ENCODE measurements around the gene TNF.
A peak's percentile ranks its signal among the peaks of the same experiment; 100 is the strongest.

The TNF gene

DNA sequence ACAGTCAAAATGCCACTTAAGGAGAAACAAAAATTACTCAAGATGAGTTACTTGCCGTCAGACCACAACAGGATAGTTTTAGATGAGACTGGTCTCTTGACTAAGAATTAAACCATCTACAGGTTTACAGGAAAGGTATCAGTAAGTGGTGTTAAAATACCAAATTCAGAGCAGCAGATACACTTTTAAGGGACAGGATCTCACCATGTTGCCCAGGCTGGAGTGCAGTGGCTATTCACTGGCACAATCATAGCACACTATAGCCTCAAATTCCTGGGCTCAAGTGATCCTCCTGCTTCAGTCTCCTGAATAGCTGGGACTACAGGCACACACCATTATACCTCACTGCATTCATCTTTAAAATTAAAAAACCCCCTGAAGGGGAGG, 41.9 kb upstream of the TNF start:
- no peaks in the 10 kb centered on the region for H3K4me1 ChIP-seq (ENCODE audit: control insufficient read depth in 2 of 2, insufficient read depth in 2 of 2, low read length in 2 of 2)

DNA sequence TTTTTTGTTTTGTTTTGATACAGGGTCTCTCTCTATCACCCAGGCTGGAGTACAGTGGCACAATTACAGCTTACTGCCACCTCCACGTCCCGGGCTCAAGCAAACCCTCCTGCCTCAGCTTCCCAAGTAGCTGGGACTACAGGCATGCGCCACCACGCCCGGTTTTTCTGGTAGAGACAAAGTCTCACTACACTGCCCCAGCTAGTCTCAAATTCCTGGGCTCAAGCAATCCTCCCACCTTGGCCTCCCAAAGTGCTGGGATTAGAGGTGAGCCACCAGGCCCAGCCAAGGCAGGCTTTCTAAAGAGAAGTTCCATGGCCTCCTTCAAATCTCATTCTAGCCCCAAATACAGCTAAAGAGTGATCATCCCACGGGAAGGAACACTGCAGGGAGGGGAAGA, 41.4 kb upstream of the TNF start:
- H3K27me3 ChIP-seq (ENCODE audit: control insufficient read depth in 2 of 2, insufficient read depth in 2 of 2, low read length in 2 of 2), result no peaks in the 10 kb centered on the region
- no peak overlapping the region for H3K9ac ChIP-seq (ENCODE audit: low read depth in 1 of 2, low read length in 2 of 2)
- H3K4me1 ChIP-seq (ENCODE audit: control insufficient read depth in 2 of 2, insufficient read depth in 2 of 2, low read length in 2 of 2), result peaks cover under 1 to 3% of the 10 kb centered on the region in 2 donors
- H3K9me3 ChIP-seq (ENCODE audit: control insufficient read depth in 2 of 2, low read length in 2 of 2), result no peaks in the 10 kb centered on the region
- H3K27ac ChIP-seq (ENCODE audit: low read depth in 2 of 2, low read length in 2 of 2), result no peak overlapping the region
- H3K36me3 ChIP-seq (ENCODE audit: control insufficient read depth in 2 of 2, insufficient read depth in 2 of 2, low read length in 2 of 2), result peaks cover 76 to 82% of the 10 kb centered on the region in 2 donors
- no peak overlapping the region for H3K4me3 ChIP-seq (ENCODE audit: low read length in 2 of 2)

More for the DNA sequence above, 41.9 kb upstream of the TNF start:
- peaks cover 71 to 76% of the 10 kb centered on the region in 2 donors for H3K36me3 ChIP-seq (ENCODE audit: control insufficient read depth in 2 of 2, insufficient read depth in 2 of 2, low read length in 2 of 2)
- no peak overlapping the region for H3K4me3 ChIP-seq (ENCODE audit: low read length in 2 of 2)
- no peaks in the 10 kb centered on the region for H3K9me3 ChIP-seq (ENCODE audit: control insufficient read depth in 2 of 2, low read length in 2 of 2)
- no peak overlapping the region for H3K27ac ChIP-seq (ENCODE audit: low read depth in 2 of 2, low read length in 2 of 2)
- H3K27me3 ChIP-seq (ENCODE audit: control insufficient read depth in 2 of 2, insufficient read depth in 2 of 2, low read length in 2 of 2), result no peaks in the 10 kb centered on the region
- no peak overlapping the region for H3K9ac ChIP-seq (ENCODE audit: low read depth in 1 of 2, low read length in 2 of 2)

DNA sequence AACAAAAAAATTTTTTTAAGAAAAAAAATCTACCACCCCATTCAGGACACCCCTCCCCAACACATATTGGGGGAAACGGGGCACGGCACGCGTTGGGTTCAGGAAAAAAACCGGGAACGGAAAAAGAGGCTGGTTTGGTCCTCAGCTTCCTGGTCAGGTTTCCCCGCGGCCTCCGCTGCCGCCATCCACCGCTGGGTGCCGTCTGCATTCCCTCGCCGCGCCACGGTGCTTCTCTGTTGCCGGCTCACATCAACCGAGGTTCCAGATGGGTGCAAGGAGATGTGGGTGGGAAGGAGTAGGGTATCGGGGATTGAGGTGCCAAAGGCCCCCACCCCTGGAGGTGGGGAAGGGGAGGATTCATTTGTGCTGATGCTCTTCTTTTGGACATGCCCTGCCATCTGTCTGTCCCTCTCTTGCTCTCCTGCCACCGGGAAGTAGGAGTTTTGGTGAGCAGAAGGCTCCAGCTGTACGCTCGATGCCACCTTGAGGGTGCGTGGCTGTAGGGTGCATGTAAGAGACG, 40.8 kb upstream of the TNF start:
- Histone ChIP-seq H3K27ac (ENCODE audit: low read depth in 2 of 2, low read length in 2 of 2) (no peak overlapping the region), H3K9me3 (ENCODE audit: control insufficient read depth in 2 of 2, low read length in 2 of 2) (no peaks in the 10 kb centered on the region), H3K36me3 (ENCODE audit: control insufficient read depth in 2 of 2, insufficient read depth in 2 of 2, low read length in 2 of 2) (peaks cover 81 to 86% of the 10 kb centered on the region in 2 donors), H3K4me3 (ENCODE audit: low read length in 2 of 2) (no peak overlapping the region), H3K27me3 (ENCODE audit: control insufficient read depth in 2 of 2, insufficient read depth in 2 of 2, low read length in 2 of 2) (no peaks in the 10 kb centered on the region), H3K9ac (ENCODE audit: low read depth in 1 of 2, low read length in 2 of 2) (no peak overlapping the region), H3K4me1 (ENCODE audit: control insufficient read depth in 2 of 2, insufficient read depth in 2 of 2, low read length in 2 of 2) (peaks cover 5 to 9% of the 10 kb centered on the region in 2 donors)

DNA sequence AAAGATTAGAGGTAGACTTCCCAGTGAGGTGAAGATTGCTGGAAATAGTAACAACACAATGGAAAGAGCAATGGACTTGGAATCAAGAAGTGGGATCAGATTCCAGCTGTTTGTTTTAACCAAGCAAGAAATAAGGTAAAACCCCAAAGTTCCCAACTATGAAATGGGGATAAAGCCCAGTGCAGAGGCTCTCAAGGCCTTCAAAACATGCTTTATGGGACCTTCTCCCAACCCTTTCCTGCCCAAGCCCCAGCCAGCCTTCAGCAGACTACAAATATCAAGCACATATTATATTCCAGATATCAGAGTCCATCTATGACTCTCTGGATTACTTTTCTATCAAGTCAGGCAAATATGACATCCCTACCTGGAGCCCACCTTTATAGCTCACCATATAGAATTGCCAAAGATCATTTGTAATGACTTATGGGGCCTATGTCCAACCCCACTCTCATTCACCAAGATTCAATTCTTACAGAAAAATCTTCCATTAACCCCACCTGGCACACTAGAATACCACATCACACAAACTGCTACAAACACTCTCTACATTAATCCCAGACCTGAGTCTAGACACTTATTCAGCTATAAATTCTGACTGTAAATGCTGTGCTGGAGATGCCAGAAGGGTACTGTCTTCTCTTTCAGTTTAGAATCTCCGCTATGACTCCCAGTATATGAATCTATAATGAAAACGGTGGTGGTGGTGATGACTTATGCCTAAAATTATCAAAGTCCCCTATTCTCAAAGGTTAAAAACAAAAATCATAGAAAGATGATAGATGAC, 39.6 kb upstream of the TNF start:
- Histone ChIP-seq H3K36me3 (ENCODE audit: control insufficient read depth in 2 of 2, insufficient read depth in 2 of 2, low read length in 2 of 2) (peaks cover 79 to 86% of the 10 kb centered on the region in 2 donors), H3K9me3 (ENCODE audit: control insufficient read depth in 2 of 2, low read length in 2 of 2) (no peaks in the 10 kb centered on the region), H3K27me3 (ENCODE audit: control insufficient read depth in 2 of 2, insufficient read depth in 2 of 2, low read length in 2 of 2) (no peaks in the 10 kb centered on the region), H3K4me1 (ENCODE audit: control insufficient read depth in 2 of 2, insufficient read depth in 2 of 2, low read length in 2 of 2) (peaks cover 15 to 21% of the 10 kb centered on the region in 2 donors), H3K9ac (ENCODE audit: low read depth in 1 of 2, low read length in 2 of 2) (no peak overlapping the region), H3K4me3 (ENCODE audit: low read length in 2 of 2) (no peak overlapping the region), H3K27ac (ENCODE audit: low read depth in 2 of 2, low read length in 2 of 2) (no peak overlapping the region)

DNA sequence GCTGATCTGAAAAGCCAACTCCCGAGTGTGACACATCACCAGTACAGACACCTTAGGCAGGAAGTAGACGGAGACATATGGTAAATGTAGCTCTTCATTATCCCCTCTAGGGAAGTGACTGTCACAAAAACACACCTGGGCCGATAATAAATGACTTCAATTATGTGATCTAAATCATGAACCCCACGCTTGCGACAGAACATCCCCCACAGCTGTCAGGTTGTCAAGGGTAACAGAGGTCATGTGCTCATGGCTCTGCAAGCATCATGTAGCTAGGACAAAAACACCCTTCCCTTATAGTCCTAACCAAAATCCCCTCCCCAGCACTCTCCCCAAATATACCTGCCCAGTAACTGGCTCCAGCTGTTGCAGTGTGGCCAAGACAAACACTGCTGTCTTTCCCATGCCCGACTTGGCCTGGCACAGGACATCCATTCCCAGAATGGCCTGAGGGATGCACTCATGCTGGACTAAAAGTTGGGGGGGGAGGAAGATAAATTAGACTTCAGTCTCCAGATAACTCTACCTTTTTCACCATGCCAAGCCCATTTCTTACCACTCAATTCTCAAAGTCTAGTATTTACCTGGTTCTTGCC, 36.5 kb upstream of the TNF start:
- Histone ChIP-seq H3K27me3 (ENCODE audit: control insufficient read depth in 2 of 2, insufficient read depth in 2 of 2, low read length in 2 of 2) (no peaks in the 10 kb centered on the region), H3K27ac (ENCODE audit: low read depth in 2 of 2, low read length in 2 of 2) (no peak overlapping the region), H3K9ac (ENCODE audit: low read depth in 1 of 2, low read length in 2 of 2) (no peak overlapping the region), H3K4me1 (ENCODE audit: control insufficient read depth in 2 of 2, insufficient read depth in 2 of 2, low read length in 2 of 2) (peaks cover 18 to 26% of the 10 kb centered on the region in 2 donors), H3K36me3 (ENCODE audit: control insufficient read depth in 2 of 2, insufficient read depth in 2 of 2, low read length in 2 of 2) (peaks cover 52 to 57% of the 10 kb centered on the region in 2 donors), H3K9me3 (ENCODE audit: control insufficient read depth in 2 of 2, low read length in 2 of 2) (no peaks in the 10 kb centered on the region), H3K4me3 (ENCODE audit: low read length in 2 of 2) (no peak overlapping the region)

DNA sequence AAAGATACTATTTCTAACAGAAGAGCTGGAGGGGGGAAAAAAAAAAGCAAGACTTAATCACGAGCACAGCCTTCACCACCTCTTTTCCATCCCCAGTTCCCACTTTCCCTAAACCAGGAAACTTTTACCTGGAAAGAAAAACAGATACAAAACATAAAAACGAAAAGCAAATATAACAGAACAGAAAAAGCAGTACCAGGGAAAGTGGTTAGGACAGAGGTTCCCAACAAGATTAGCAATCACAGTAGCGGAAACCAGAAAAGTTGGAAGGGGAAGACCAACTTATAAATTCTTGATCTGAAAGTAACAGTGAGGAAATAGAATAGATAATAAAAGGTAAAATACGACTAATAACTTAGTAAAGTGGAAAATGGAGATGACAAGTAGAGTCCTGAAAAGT, 34.7 kb upstream of the TNF start:
- Histone ChIP-seq H3K27me3 (ENCODE audit: control insufficient read depth in 2 of 2, insufficient read depth in 2 of 2, low read length in 2 of 2) (no peaks in the 10 kb centered on the region), H3K9ac (ENCODE audit: low read depth in 1 of 2, low read length in 2 of 2) (peak overlapping the region; percentile 92 to 96), H3K4me1 (ENCODE audit: control insufficient read depth in 2 of 2, insufficient read depth in 2 of 2, low read length in 2 of 2) (peaks cover 18 to 26% of the 10 kb centered on the region in 2 donors), H3K36me3 (ENCODE audit: control insufficient read depth in 2 of 2, insufficient read depth in 2 of 2, low read length in 2 of 2) (peaks cover 35 to 39% of the 10 kb centered on the region in 2 donors), H3K27ac (ENCODE audit: low read depth in 2 of 2, low read length in 2 of 2) (peak overlapping the region; percentile 92 to 93), H3K4me3 (ENCODE audit: low read length in 2 of 2) (peak overlapping the region; percentile 96 to 98), H3K9me3 (ENCODE audit: control insufficient read depth in 2 of 2, low read length in 2 of 2) (no peaks in the 10 kb centered on the region)

DNA sequence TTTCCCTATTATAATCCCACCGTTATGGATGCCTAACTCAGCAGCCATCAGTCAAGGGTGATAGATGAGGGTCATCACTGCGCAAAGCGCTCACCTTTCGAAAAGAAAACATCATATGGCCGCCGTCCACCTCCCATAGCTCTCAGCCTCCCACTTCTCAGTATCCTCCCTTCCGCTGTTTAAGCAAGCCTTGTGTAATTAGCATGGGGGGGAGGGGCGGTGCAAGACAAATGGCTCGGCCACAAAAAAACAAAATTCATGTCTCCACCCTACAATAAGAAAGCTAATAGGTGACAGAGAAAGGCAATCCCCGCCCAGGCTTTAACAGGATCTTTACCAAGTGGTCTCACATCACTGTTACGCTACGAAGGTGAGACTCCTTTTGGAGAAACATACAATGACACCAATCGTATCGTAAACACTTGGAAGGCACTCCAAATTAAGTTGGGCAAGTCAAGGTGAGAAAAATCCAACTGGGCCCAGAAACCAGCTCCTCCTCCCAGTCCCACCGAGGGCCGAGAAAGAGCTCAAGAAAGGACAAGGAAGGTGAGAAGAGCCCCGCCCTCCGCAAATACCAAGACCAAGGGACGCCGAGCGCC, 34.2 kb upstream of the TNF start:
- Histone ChIP-seq H3K4me1 (ENCODE audit: control insufficient read depth in 2 of 2, insufficient read depth in 2 of 2, low read length in 2 of 2) (peaks cover 18 to 29% of the 10 kb centered on the region in 2 donors), H3K27me3 (ENCODE audit: control insufficient read depth in 2 of 2, insufficient read depth in 2 of 2, low read length in 2 of 2) (no peaks in the 10 kb centered on the region), H3K4me3 (ENCODE audit: low read length in 2 of 2) (peak overlapping the region; percentile 96 to 98), H3K36me3 (ENCODE audit: control insufficient read depth in 2 of 2, insufficient read depth in 2 of 2, low read length in 2 of 2) (peaks cover 30 to 34% of the 10 kb centered on the region in 2 donors), H3K27ac (ENCODE audit: low read depth in 2 of 2, low read length in 2 of 2) (peak overlapping the region; percentile 92 to 93), H3K9me3 (ENCODE audit: control insufficient read depth in 2 of 2, low read length in 2 of 2) (no peaks in the 10 kb centered on the region), H3K9ac (ENCODE audit: low read depth in 1 of 2, low read length in 2 of 2) (peak overlapping the region; percentile 92 to 96)

DNA sequence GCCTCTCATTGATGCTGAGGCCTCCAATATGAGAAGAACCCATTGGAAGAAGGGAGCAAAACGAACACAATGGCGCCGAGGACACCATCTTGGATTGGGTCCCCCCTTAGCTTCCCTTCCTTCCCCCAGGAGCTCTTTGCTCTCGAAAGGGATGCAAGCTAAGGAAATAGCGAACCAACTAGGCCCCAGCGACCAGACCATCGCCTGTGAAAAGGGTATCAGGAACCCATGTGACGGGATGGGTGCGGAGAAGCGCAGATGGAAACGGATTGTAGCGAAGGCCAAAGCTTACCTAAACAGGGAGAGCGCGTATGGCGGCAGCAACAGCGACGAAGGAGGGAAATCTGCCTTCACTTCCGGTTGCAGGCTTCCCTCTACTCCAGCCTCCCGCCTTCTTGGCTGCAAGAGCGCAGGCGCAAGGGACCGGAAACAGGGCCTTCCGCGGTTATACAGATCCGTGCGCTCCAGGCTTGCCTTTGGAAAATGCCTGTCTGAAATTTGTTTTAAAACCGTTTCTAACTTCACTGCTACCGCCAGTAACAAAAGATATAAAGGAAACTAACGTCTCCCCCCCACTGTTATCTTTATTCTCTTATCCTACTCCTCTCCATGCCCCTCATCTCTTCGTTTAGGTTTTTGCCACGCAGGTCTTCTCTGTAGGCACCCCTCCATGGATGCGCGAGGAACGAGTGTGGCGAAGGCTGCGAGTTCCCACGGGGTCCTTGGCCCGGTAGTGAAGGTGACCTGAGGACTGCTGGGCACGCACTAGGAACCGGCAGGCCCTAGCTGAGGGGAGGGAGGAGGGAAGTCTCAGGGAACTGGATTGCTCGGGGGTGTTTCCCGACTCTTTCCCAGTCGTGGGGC, 33.5 kb upstream of the TNF start, which contains the start of gene DDX39B:
Gene DDX39B, minus strand, starts transcription at position 346 of the 864 bp plus-strand sequence. CDS start 1,471 bp downstream, outside the sequence.
- Histone ChIP-seq H3K4me1 (ENCODE audit: control insufficient read depth in 2 of 2, insufficient read depth in 2 of 2, low read length in 2 of 2) (peaks cover 23 to 29% of the 10 kb centered on the region in 2 donors), H3K9me3 (ENCODE audit: control insufficient read depth in 2 of 2, low read length in 2 of 2) (no peaks in the 10 kb centered on the region), H3K27ac (ENCODE audit: low read depth in 2 of 2, low read length in 2 of 2) (peak within 1 kb of the TSS; percentile 92 to 93), H3K4me3 (ENCODE audit: low read length in 2 of 2) (peak within 1 kb of the TSS; percentile 96 to 98), H3K9ac (ENCODE audit: low read depth in 1 of 2, low read length in 2 of 2) (peak within 1 kb of the TSS; percentile 92 to 96), H3K27me3 (ENCODE audit: control insufficient read depth in 2 of 2, insufficient read depth in 2 of 2, low read length in 2 of 2) (no peaks in the 10 kb centered on the region), H3K36me3 (ENCODE audit: control insufficient read depth in 2 of 2, insufficient read depth in 2 of 2, low read length in 2 of 2) (peaks cover 24 to 27% of the 10 kb centered on the region in 2 donors)

DNA sequence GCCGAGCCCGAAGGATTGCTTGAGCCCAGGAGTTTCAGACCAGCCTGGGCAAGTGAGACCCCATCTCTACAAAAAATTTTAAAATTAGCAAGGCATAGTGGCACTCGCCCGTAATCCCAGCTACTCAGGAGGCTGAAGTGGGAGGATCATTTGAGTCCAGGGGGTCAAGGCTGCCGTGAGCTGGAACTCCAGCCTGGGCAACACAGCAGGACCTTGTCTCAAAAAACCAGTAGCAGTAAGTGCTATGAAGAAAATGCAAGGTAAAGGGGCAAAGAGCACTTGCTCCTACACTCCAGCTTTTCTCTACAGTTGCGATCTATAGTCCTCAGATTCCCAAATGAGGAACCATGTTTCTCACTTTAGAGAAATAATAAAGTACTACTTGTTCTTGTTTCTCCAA, 31.7 kb upstream of the TNF start:
- Histone ChIP-seq H3K36me3 (ENCODE audit: control insufficient read depth in 2 of 2, insufficient read depth in 2 of 2, low read length in 2 of 2) (peaks cover 17% of the 10 kb centered on the region in 2 donors), H3K27me3 (ENCODE audit: control insufficient read depth in 2 of 2, insufficient read depth in 2 of 2, low read length in 2 of 2) (no peaks in the 10 kb centered on the region), H3K9ac (ENCODE audit: low read depth in 1 of 2, low read length in 2 of 2) (no peak overlapping the region), H3K4me3 (ENCODE audit: low read length in 2 of 2) (no peak overlapping the region), H3K4me1 (ENCODE audit: control insufficient read depth in 2 of 2, insufficient read depth in 2 of 2, low read length in 2 of 2) (peaks cover 33 to 39% of the 10 kb centered on the region in 2 donors), H3K27ac (ENCODE audit: low read depth in 2 of 2, low read length in 2 of 2) (no peak overlapping the region), H3K9me3 (ENCODE audit: control insufficient read depth in 2 of 2, low read length in 2 of 2) (no peaks in the 10 kb centered on the region)
